Fibroblast of skin of scalp (primary cell): ENCODE results near the gene TCAIM.
"Not testable (repeated sequence)": the region's sequence is repeated elsewhere in the genome, so short reads cannot be mapped to it uniquely, and the experiment has no call there.

Experiments
- DNase-seq: peaks from one replicate; pipeline ENCODE4 v3.0.0-alpha.2; 2013

The TCAIM gene

DNA sequence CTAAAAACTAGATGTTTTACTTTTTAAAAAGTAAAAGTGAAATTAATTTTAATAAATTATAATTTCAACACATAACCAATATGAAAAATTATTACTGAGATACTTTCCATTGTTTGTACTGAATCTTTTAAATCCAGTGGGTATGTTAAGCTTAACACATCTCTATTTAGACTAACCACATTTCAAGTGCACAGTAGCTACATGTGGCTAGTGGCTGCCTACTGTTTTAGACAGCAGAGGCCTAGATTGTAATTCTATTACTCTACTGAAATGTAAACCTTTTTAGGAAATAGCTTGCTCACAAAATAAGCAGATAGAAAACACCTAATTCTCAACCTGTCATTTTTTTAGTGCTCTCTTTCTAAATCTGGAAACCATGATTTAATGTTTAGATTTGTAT lies 4.9 kb downstream of the TCAIM start:
- DNase-seq: no peak

DNA sequence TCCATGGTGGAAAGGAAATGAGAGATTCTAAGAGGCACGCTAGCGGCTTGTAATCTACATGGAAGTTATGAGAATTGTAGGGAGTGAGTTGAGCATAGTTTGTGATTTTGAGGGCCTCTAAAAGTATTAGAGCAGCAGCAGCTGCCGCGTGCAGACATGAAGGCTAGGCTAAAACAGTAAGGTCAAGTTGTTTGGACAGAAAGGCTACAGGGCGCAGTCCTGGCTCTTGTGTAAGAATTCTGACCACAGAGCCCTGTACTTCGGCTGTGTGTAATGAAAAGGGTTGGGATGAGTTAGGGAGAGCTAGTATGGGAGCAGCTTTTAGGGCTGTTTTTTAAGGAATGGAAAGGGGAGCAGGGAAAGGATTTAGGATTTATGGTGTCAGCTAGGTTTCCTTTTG lies 8.0 kb downstream of the TCAIM start:
- DNase-seq: not testable (repeated sequence)

DNA sequence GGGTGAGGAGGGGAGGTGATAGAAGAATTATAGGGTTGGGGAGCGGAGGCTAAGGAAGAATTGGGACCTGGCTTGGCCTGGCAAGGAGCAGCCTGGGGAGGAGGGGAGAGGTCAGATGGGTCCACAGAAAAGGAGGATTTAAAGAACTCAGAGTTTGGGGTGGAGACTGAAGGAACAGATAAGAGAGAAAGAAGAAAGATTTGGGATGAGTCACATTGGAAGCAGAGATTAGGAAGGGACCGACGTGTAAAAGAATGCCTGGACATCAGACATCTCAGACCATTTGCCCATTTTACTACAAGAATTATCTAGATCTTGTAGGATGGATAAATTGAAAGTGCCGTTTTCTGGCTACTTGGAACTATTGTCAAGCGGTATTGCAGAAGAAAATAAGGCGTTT lies 10.4 kb downstream of the TCAIM start:
- no peak for DNase-seq

- DNase-seq: no peak
These were observed 14.9 kb downstream of the TCAIM start for GRCh38 chr3:44353355-44353924.

DNA sequence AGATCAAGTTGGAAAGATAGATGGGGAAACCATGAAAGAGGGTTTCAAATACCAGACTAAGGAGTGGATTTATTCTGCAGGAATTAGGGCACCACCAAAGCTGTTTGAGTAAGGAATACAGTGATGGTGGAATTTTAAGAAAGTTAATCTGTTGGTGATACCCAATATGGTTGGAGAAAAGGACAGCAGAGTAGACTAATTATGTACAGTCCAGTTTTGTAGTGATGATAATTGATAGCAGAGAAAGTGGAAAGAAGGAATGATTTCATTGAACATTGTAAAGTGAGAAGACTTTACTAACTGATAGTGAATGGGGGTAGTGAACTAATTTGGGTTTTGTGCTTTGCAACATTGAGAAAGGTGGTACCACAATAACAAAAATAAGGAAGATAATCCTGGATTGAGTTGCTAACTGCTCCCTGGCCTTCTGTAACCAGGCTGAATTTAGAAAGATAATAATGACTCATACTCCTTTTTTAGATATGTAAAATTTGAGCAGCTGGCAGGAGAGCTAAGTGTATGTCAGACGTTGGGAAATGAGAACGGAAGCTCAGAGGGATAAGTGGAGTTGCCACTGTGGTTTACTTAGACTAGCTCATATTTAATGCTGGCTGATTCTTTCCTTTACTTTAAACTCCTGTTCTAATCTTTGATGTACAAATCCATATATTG lies 16.9 kb downstream of the TCAIM start:
- DNase-seq: peak; percentile 77

DNA sequence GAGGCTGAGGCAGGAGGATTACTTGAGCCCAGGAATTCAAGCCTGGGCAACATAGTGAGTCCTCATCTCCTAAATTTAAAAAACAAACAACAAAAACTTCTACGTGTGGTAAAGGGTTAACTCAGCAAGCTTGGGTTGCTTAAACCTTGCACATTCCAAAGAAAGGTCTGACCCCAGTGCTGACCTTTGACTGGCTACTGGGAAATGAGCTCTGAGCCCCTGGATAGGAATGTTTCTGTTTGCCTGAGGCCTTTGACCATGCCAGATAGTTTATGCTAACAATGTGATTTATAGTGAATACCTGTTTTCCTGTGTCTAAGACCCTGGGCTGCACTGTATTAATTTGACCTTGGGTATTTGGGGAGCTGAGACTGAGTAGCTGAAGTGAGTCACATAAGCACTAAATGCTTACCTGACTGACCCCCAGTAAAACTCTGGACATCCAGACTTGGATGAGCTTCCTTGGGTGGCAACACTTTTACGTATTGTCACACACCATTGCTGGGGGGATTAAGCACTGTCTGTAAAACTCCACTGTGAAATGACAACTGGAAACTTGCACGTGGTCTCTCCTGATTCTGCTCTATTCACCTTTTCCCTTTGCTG lies 20.7 kb downstream of the TCAIM start:
- no peak for DNase-seq

DNA sequence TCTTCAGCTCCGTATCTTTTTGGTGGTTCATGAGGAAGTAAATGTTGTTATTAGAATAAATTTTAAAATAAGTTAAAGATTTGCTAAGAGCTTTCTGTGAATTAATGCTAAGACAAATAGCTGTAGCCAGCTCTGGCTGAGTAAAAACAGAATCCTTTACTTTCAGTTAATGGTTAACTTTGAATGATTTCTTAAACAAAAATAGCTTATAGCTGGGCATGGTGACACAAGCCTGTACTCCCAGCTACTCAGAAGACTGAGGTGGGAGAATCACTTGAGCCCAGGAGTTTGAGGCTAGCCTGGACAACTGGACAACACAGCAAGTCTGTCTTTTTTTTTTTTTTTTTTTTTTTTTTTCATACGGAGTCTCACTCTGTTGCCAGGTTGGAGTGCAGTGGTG lies 25.0 kb downstream of the TCAIM start:
- no peak for DNase-seq

DNA sequence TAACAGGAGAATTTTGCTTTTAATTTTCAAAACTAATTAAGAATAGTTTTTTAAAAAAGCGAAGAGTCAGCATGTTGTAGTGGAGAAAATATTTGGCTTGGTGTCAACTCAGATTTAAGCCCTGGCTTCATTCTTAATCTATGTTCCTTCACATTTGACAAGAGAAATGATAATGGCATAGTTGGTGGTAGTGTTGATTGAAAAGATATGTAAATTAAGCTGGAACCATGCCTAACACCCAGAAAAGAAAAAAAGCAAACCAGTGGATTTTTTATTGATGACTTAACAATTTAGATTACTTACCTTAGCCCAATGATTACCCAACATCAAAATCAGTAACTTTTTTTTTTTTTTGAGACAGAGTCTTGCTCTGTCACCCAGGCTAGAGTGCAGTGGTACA lies 27.4 kb downstream of the TCAIM start:
- no peak for DNase-seq

- DNase-seq: no peak
These were observed 36.9 kb downstream of the TCAIM start for GRCh38 chr3:44375450-44375849.

- no peak for DNase-seq
These were observed 48.8 kb downstream of the TCAIM start for GRCh38 chr3:44387404-44387803.

DNA sequence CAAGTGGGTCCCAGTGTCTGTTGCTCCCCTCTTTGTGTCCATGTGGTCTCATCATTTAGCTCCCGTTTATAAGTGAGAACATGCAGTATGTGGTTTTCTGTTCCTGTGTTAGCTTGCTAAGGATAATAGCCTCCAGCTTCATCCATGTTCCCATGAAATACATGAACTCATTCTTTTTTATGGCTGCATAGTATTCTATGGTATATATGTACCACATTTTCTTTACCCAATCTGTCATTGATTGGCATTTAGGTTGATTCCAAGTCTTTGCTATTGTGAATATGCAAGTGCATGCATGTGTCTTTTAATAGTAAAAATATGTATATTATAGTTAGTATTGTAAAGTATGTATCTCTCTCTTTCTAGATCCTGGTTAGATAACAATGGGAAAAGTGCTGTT lies 53.9 kb downstream of the TCAIM start:
- no peak for DNase-seq

DNA sequence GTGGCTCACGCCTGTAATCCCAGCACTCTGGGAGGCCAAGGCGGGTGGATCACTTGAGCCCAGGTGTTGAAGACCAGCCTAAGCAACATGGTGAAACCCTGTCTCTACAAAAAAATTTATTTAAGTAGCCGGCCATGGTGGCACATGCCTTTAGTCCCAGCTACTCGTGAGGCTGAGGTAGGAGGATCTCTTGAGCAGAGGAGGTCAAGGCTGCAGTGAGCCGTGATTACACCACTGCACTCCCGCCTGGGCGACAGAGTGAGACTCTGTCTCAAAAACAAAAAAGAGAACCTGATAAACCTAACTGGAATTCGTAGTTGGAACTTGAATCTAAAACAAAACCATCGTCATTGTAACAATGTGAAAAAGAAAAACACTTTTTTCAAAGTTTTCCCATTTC lies 57.1 kb downstream of the TCAIM start:
- no peak for DNase-seq

- DNase-seq: no peak
These were observed 57.9 kb downstream of the TCAIM start for GRCh38 chr3:44396200-44397171.

DNA sequence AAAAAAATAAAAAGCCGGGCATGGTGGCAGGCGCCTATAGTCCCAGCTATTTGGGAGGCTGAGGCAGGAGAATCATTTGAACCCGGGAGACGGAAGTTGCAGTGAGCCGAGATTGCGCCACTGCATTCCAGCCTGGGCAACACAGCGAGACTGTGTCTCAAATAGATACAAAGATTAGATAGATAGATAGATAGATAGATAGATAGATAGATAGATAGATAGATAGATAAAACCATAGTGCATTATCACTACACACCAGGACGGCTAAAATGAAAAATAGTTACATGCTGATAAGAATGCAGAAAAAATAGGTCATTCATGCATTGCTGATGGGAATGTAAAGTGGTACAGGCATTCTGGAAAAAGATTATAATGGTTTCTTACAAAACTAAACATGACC lies 59.7 kb downstream of the TCAIM start:
- not testable (repeated sequence) for DNase-seq

DNA sequence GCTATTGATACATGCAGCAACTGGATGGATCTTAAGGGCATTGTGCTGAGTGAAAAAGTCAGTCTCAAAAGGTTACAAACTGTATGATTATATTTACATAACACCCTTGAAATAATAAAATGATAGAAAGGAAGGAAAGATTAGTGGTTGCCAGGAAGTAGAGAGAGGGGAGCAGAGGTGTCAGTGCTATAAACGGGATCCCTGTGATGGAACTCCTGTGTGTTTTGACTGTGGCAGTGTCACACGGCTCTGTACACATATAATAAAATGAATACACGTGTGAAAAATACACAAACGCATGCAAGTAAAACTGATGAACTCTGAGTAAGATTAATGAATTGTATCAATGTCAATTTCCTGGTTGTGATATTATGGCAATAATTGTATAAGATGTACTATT lies 60.3 kb downstream of the TCAIM start:
- no peak for DNase-seq

- no peak for DNase-seq
These were observed 62.2 kb downstream of the TCAIM start for GRCh38 chr3:44400771-44401170.

DNA sequence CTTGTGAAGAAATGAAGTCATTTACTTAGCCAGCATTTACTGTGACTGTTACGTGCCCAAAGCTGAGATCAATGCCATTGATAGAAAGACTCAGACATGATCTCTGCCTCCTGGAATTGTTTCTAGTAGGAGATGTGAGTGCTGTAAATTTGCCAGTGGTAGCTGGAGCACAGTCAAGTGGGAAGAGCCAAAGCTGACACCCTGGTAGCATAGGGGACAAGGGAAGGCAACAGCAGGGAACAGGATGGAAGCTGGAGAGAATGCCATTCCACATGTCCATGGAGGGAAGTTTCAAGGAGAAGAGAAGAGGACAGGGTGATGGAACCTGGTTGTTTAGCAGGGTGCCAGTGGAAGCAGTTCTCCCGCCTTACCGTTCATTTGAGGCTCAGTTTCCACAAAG lies 64.0 kb downstream of the TCAIM start:
- no peak for DNase-seq

GRCh38 chr3:44409640-44410410 lies 71.3 kb downstream of the TCAIM start:
- DNase-seq: no peak

DNA sequence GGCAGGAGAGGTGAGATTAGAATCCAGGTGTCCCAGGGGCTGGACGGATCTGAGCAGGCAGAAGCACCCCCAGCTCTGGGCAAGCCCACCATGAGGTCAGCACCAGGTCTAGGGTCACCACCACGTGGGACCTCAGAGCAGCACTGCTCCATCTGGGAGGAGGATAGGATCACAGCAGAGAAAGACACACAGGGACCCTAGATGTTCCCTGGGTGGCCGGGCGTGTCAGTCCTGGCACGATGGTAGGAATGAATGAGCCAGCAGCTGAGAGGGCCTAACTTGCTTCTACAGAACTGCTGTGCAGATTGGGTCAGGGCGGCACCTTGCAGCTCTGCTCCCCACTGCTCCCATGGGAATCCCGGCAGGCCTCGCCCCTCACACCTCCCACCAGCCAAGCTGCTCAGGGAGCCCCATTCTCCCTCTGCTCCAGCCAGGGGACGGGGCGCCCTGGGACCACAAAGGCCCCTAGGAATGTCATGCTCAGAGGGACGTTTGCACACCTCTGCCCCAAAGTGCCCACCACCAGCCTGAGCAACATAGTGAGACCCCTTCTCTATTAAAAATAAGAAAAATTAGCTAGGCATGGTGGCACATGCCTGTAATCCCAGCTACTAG lies 72.6 kb downstream of the TCAIM start:
- DNase-seq: no peak

DNA sequence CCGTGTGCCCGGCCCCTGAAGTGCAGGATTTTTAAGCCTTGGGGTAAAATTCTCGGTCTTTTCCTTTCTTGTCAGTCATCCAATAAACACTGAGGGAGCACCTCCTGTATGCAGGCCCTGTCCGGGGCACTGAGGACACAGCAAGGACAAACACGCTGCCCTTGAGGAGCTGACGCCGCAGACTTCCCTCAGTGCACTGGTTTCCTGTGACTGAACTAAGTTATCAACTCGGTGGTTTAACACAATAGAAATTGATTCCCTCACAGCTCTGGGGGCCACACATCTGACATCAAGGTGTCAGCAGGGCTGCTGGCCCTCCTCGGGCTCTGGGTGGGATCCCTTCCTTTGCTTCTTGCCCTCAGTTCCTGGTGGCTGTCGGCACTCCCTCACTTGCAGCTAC lies 73.8 kb downstream of the TCAIM start:
- DNase-seq: no peak

GRCh38 chr3:44414517-44415090 lies 76.0 kb downstream of the TCAIM start:
- DNase-seq: no peak

DNA sequence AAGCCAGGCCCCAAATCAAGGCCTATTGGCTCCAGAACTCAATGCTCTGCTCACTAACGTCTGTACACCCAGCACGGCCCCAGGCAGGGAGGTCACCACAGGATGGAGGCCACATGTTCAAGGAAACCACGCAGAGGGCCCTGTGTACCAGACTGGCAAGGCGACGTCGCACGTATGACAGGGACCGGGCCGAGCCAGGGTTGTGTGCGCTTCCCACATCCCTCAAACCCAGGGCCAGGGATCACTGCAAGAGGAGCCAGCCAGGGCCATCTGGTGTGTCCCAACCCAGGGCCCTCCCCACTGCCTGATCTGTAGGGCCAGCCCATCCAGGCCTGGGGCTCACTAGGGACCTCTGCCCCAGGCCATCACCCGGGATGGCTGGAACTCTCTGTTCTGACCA lies 76.9 kb downstream of the TCAIM start:
- no peak for DNase-seq
